Activated T-cell treated with anti-CD3 and anti-CD28 coated beads, Interleukin-2, amount 50 U/mL, for 24 hours (primary cell): ENCODE results near the gene SLC16A12.
"Not testable (repeated sequence)": the region's sequence is repeated elsewhere in the genome, so short reads cannot be mapped to it uniquely, and the experiment has no call there.

Source experiments
- DNase-seq: peaks from one replicate; pipeline ENCODE4 v3.0.0-alpha.2; 2020
- H3K27ac Mint-ChIP-seq: 2 replicates; pipeline ENCODE4 v1.8.0; 2020; ENCODE audit warnings: mild to moderate bottlenecking, mixed read lengths
- H3K27me3 Mint-ChIP-seq: 2 replicates; pipeline ENCODE4 v1.8.0; 2020; ENCODE audit warnings: mixed read lengths
- H3K36me3 Mint-ChIP-seq: 2 replicates; pipeline ENCODE4 v1.8.0; 2020; ENCODE audit warnings: low read depth, mixed read lengths
- H3K4me1 Mint-ChIP-seq: 2 replicates; pipeline ENCODE4 v1.8.0; 2020; ENCODE audit warnings: low read depth, mixed read lengths
- H3K4me3 Mint-ChIP-seq: 2 replicates; pipeline ENCODE4 v1.8.0; 2020; ENCODE audit warnings: mild to moderate bottlenecking, moderate library complexity, mixed read lengths
- H3K9me3 Mint-ChIP-seq: 2 replicates; pipeline ENCODE4 v1.8.0; 2020; ENCODE audit warnings: mixed read lengths

Gene SLC16A12

GRCh38 chr10:89454561-89455347 is 80.6 kb downstream of the SLC16A12 start:
- no peak overlapping the region for H3K27ac Mint-ChIP-seq

DNA sequence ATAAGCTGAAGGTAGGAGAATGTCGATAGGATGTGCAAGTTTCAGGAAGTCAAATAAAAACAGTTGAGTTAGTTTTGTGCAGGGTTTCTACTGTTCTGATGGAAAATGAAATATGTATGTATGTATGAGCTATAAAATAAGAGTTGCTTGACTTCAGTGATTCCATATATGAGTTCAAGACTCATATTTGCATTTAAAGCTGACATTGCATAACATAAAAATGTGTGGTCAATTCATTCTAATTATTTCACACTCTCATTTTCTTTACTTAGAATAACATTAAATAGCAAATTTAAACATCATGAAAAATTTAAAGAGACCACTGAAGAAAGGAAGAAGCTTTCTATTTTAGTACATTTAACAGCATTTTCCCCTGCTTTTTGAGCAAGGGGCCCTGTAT is 83.2 kb downstream of the SLC16A12 start:
- no peak for DNase-seq
- Mint-ChIP-seq H3K27me3 (peaks cover 10% of the 10 kb centered on the region), H3K4me3 (no peak overlapping the region), H3K27ac (no peak overlapping the region), H3K4me1 (peaks cover 4% of the 10 kb centered on the region), H3K9me3 (no peaks in the 10 kb centered on the region), H3K36me3 (no peaks in the 10 kb centered on the region)

More at GRCh38 chr10:89454561-89455347, 80.6 kb downstream of the SLC16A12 start:
- H3K36me3 Mint-ChIP-seq, result no peaks in the 10 kb centered on the region
- H3K9me3 Mint-ChIP-seq, result no peaks in the 10 kb centered on the region
- peaks cover 4% of the 10 kb centered on the region for H3K4me1 Mint-ChIP-seq
- no peak for DNase-seq
- no peak overlapping the region for H3K4me3 Mint-ChIP-seq
- peaks cover 13% of the 10 kb centered on the region for H3K27me3 Mint-ChIP-seq

DNA sequence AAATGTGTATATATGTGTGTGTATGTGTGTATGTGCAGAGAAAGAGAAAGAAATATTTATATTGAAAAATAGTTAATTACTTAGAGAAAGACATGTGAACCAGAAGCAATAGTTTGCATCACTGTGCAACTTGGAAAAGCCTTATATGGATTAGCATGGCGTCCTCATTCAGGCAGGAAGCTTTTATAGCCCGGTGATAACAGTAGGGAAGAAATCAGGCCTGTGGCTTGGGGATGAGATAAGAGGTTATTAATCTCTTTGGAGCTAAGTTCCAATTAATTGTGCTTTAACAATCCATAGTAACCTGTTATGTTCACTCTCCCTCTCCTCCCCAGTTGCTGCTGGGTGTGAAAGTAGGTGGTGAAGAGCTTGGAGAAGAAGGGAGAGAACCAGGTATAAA is 84.5 kb downstream of the SLC16A12 start:
- H3K27ac Mint-ChIP-seq, result no peak overlapping the region
- H3K9me3 Mint-ChIP-seq, result no peaks in the 10 kb centered on the region
- peaks cover 6% of the 10 kb centered on the region for H3K27me3 Mint-ChIP-seq
- H3K4me1 Mint-ChIP-seq, result peaks cover 4% of the 10 kb centered on the region
- no peaks in the 10 kb centered on the region for H3K36me3 Mint-ChIP-seq
- no peak overlapping the region for H3K4me3 Mint-ChIP-seq
- DNase-seq, result no peak

DNA sequence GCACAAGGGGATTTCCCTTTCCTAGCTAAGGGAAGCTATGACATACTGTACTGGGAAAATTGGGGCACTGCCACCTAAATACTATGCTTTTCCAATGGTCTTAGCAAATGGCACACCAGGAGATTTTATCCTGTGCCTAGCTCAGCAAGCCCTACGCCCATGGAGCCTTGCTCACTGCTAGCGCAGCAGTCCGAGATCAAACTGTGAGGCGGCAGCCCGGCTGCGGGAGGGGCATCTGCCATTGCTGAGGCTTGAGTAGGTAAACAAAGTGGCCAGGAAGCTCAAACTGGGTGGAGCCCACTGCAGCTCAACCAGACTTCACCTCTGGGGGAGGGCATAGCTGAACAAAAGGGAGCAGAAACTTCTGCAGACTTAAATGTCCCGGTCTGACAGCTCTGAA is 90.6 kb downstream of the SLC16A12 start:
- not testable (repeated sequence) for H3K9me3 Mint-ChIP-seq, H3K4me3 Mint-ChIP-seq, H3K27ac Mint-ChIP-seq, DNase-seq, H3K36me3 Mint-ChIP-seq, H3K4me1 Mint-ChIP-seq
- H3K27me3 Mint-ChIP-seq, result peaks cover 12% of the 10 kb centered on the region

GRCh38 chr10:89442289-89442688 is 93.1 kb downstream of the SLC16A12 start:
- no peak for DNase-seq
- H3K27ac Mint-ChIP-seq, result no peak overlapping the region
- H3K4me1 Mint-ChIP-seq, result no peaks in the 10 kb centered on the region
- H3K4me3 Mint-ChIP-seq, result no peak overlapping the region
- peaks cover 23% of the 10 kb centered on the region for H3K27me3 Mint-ChIP-seq
- no peaks in the 10 kb centered on the region for H3K9me3 Mint-ChIP-seq
- no peaks in the 10 kb centered on the region for H3K36me3 Mint-ChIP-seq

- H3K27ac Mint-ChIP-seq, result no peak overlapping the region
- no peaks in the 10 kb centered on the region for H3K36me3 Mint-ChIP-seq
- DNase-seq, result no peak
- no peak overlapping the region for H3K4me3 Mint-ChIP-seq
- no peaks in the 10 kb centered on the region for H3K9me3 Mint-ChIP-seq
- H3K27me3 Mint-ChIP-seq, result peaks cover 30% of the 10 kb centered on the region
- H3K4me1 Mint-ChIP-seq, result no peaks in the 10 kb centered on the region
Measured at GRCh38 chr10:89440226-89441009, 95.0 kb downstream of the SLC16A12 start.

DNA sequence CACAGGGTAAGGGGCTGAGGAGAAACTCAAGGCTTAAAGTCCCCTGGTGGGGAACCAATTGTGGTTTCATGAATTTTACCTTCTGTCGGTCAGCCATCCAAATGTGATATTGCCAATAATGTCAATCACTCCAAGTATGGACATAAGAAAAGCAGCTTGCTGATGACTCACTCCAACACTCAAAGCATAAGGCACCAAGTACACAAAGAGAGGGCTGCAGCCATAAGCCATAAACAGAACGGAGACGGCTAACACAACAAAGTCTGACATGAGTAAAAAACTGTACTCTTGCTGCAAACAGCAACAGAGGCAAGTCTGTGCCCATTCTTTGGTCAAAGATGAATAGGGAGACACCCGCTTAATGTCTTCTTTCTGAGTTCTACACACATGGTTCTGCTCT is 96.9 kb downstream of the SLC16A12 start:
- Mint-ChIP-seq H3K27ac (no peak overlapping the region), H3K9me3 (no peaks in the 10 kb centered on the region), H3K27me3 (peaks cover 31% of the 10 kb centered on the region), H3K4me1 (no peaks in the 10 kb centered on the region), H3K36me3 (no peaks in the 10 kb centered on the region), H3K4me3 (no peak overlapping the region)
- DNase-seq, result no peak

GRCh38 chr10:89431977-89432376 is 103.4 kb downstream of the SLC16A12 start:
- Mint-ChIP-seq H3K27me3 (peaks cover 17% of the 10 kb centered on the region), H3K27ac (no peak overlapping the region), H3K9me3 (no peaks in the 10 kb centered on the region), H3K4me1 (no peaks in the 10 kb centered on the region), H3K4me3 (no peak overlapping the region), H3K36me3 (no peaks in the 10 kb centered on the region)
- DNase-seq, result no peak

- H3K36me3 Mint-ChIP-seq, result no peaks in the 10 kb centered on the region
Measured at GRCh38 chr10:89428877-89429276, 106.5 kb downstream of the SLC16A12 start.

DNA sequence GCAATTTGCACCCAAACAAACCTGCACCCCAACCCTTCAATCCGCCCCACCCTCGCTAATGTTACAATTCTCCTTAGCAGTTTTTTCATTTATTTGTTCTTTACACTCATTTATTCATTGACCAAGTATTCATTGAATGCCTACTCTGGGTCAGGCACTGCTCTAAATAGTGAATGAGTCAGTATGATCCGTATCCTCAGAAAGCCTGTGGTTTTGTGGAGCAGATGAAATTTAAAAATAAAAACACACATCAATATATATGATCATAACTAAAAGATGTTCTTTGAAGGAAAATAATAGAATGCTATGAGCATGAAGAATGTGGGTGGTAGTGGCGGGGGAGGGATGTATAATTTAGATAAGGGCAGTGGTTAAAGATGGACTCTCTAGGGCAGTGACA is 107.8 kb downstream of the SLC16A12 start:
- DNase-seq, result no peak
- Mint-ChIP-seq H3K4me1 (no peaks in the 10 kb centered on the region), H3K9me3 (no peaks in the 10 kb centered on the region), H3K27me3 (peaks cover 3% of the 10 kb centered on the region), H3K36me3 (no peaks in the 10 kb centered on the region), H3K27ac (no peak overlapping the region), H3K4me3 (no peak overlapping the region)

More at GRCh38 chr10:89428877-89429276, 106.5 kb downstream of the SLC16A12 start:
- Mint-ChIP-seq H3K27ac (no peak overlapping the region), H3K4me3 (no peak overlapping the region), H3K9me3 (no peaks in the 10 kb centered on the region), H3K27me3 (peaks cover 3% of the 10 kb centered on the region), H3K4me1 (no peaks in the 10 kb centered on the region)
- no peak for DNase-seq

DNA sequence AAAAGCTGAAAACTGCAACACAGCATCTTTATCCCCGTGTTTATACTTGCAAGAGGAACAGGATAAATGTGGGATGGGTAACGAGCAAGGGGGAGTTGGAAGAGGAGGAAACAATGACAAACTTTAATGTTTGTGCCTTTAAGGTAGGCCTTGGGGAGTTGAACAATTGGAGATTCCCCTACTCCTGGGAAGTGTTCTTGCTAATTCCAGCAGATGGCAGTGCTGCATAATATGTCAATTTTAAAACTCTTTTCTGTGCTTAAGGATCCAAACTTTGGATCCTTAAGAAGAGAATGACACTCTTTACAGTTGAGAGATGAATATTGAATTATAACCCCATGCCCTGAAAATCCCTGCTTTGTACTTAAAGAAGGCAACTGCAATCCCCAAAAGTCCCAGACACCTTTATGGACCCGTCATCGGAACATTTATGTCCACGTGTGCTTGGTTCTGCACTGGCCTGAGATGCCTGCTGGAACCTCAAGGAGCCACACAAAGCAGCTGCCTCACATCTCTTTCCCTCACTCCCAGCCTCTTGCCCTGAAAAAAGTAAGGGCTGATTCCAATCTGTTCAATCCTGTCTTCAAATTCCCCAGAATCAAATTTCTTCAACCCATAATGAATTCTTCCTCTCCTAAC is 109.0 kb downstream of the SLC16A12 start:
- no peaks in the 10 kb centered on the region for H3K9me3 Mint-ChIP-seq
- H3K27ac Mint-ChIP-seq, result no peak overlapping the region
- DNase-seq, result no peak
- peaks cover 3% of the 10 kb centered on the region for H3K27me3 Mint-ChIP-seq
- H3K36me3 Mint-ChIP-seq, result peaks cover 3% of the 10 kb centered on the region
- no peak overlapping the region for H3K4me3 Mint-ChIP-seq
- peaks cover under 1% of the 10 kb centered on the region for H3K4me1 Mint-ChIP-seq

- no peak for DNase-seq
- Mint-ChIP-seq H3K27me3 (peaks cover 2% of the 10 kb centered on the region), H3K9me3 (no peaks in the 10 kb centered on the region), H3K4me3 (no peak overlapping the region), H3K27ac (no peak overlapping the region), H3K36me3 (peaks cover 15% of the 10 kb centered on the region), H3K4me1 (peaks cover 6% of the 10 kb centered on the region)
Measured at GRCh38 chr10:89425000-89425399, 110.4 kb downstream of the SLC16A12 start.

DNA sequence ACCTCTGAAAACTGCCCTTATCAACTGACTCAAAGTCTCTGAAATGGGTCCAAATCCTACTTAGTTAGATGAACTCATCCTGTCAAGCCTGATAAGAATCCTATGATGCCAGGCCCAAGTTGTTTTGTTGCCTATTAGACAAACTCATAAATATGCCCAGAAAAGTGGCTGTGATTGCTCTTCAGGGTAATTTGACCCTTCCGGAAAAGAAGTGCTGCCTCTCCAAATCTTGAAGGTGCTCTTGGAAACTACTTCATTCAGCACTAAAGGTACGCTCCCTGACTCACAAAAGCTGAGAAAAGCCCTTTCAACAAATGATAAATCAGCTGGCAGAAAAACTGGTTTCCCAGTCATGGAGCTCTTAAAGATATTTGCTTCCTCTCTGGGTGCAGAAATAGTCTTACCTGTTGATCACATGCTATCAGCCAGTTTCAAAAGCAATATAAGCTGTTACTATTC is 114.3 kb downstream of the SLC16A12 start:
- no peak overlapping the region for H3K27ac Mint-ChIP-seq
- no peaks in the 10 kb centered on the region for H3K27me3 Mint-ChIP-seq
- peaks cover 33% of the 10 kb centered on the region for H3K4me1 Mint-ChIP-seq
- DNase-seq, result no peak
- peaks cover 37% of the 10 kb centered on the region for H3K36me3 Mint-ChIP-seq
- H3K9me3 Mint-ChIP-seq, result no peaks in the 10 kb centered on the region
- no peak overlapping the region for H3K4me3 Mint-ChIP-seq

DNA sequence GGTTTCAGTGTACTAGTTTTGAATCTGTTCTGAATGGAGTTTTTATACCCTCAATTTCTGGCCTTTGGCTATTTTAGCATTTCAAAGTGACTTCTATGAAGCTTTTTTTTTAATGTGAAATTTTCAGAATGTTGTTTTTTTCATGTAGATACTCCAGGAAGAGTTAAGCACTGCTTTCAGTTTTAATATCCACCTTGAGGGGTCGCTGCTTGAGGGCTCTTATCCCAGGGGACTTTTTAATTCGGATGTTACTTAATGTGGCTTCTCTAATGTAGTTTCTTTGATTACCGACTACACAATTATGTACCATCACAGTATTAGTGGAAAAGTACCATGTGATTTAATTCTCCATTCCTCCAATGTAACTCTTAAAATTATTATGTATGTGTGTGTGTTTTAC is 115.8 kb downstream of the SLC16A12 start:
- H3K4me1 Mint-ChIP-seq, result peaks cover 42% of the 10 kb centered on the region
- DNase-seq, result no peak
- no peaks in the 10 kb centered on the region for H3K27me3 Mint-ChIP-seq
- H3K9me3 Mint-ChIP-seq, result no peaks in the 10 kb centered on the region
- peaks cover 44% of the 10 kb centered on the region for H3K36me3 Mint-ChIP-seq
- peak overlapping the region; percentile 70 for H3K27ac Mint-ChIP-seq
- H3K4me3 Mint-ChIP-seq, result peak overlapping the region; percentile 37
